Activated CD8-positive, alpha-beta memory T cell treated with anti-CD3 and anti-CD28 coated beads for 4 hours (primary cell): ENCODE results near the gene PMVK.

Experiments used
- DNase-seq, 2 donors: peaks; one replicate each; pipeline ENCODE4 v3.0.0-alpha.2; 2020; ENCODE audit warnings: low read depth in 2 of 2

PMVK gene

GRCh38 chr1:154881820-154882535 lies 54.5 kb downstream of the PMVK start:
- no peak for DNase-seq

- DNase-seq = no peak
Measured at GRCh38 chr1:154880671-154881070, 55.8 kb downstream of the PMVK start.

- DNase-seq = no peak
Measured at GRCh38 chr1:154879038-154879421, 57.5 kb downstream of the PMVK start.

- DNase-seq = peak; percentile 44 to 49
Measured at GRCh38 chr1:154878371-154879037, 58.0 kb downstream of the PMVK start.

- DNase-seq = no peak
Measured at GRCh38 chr1:154877370-154877974, 59.0 kb downstream of the PMVK start.

GRCh38 chr1:154876842-154877369 lies 59.6 kb downstream of the PMVK start:
- no peak for DNase-seq
